ENCODE measurements around the gene COL18A1.

- TF ChIP-seq CTCF (conservative IDR thresholded peaks at IDR 0.05; ENCODE audit: low read depth, low read length) (no peak), EZH2 (IDR thresholded peaks at IDR 0.05; ENCODE audit: borderline replicate concordance, low read depth, low read length, poor library complexity, severe bottlenecking) (no peak)
Measured at GRCh38 chr21:45421071-45421845, 16.3 kb downstream of the COL18A1 start.
